K562 (cell line): ENCODE data around the gene RAP2C. TPM values are rescaled to one million over a fixed set of nuclear protein-coding genes. Genes with fewer than 3 reads are reported as not detected.

Experiments
- ATAC-seq: fragments of 200-7000 bp; cut with Tn5 transposase; 3 replicates; pipeline ENCODE4 v1.9.1; 2020; ENCODE audit warnings: moderate library complexity
- BruUV-seq: library from RNA; stranded (reverse); fragments of 400-500 nt; replicated peaks from 2 replicates; lab custom pipeline; 2021; lab: Mats Ljungman, UMichigan
- CTCF ChIA-PET: fragments of 300-600 bp; formaldehyde crosslinking; extraction: SDS; loops from one replicate; lab custom pipeline; 2021; ENCODE audit warnings: low intra/inter-chr PET ratio; lab: Yijun Ruan, JAX
- POLR2A ChIA-PET: fragments of 300-600, 350-650 bp; sonication (Branson Sonifier 250); formaldehyde crosslinking; extraction: SDS; loops from one replicate; lab custom pipeline; 2021; ENCODE audit warnings: antibody characterized with exemption, inconsistent platforms; lab: Yijun Ruan, JAX
- DNase-seq, 4 experiments: peaks; one replicate each; pipeline versions ENCODE4 v3.0.0 to v3.0.0-alpha.2; 2011 to 2018; ENCODE audit warnings: low spot score in 3 of 4, mixed read lengths in 3 of 4; ENCODE audit errors: extremely low read depth in 1 of 4
- FAIRE-seq: peaks from 2 replicates; lab custom pipeline; 2011; peaks lifted over from hg19 to GRCh38; lab: Jason Lieb, UNC
- H2AFZ ChIP-seq: 2 replicates; pipeline ENCODE4 v1.6.0; 2011; ENCODE audit warnings: low read depth, low read length, control low read depth, inconsistent platforms
- H3K27ac ChIP-seq: fragments of 200-600 bp; 3 replicates; pipeline ENCODE4 v1.8.0; 2011; ENCODE audit warnings: low read depth, mild to moderate bottlenecking, control low read depth, inconsistent platforms, low read length, moderate library complexity, mixed read lengths; ENCODE audit errors: extremely low read depth
- H3K27me3 ChIP-seq, 2 experiments: fragments of 300-600 bp in 1 of 2; 2 replicates in 1 of 2; 3 replicates in 1 of 2; pipeline versions ENCODE4 v1.6.0 to v1.8.0; 2011; ENCODE audit warnings: inconsistent platforms in 2 of 2, low read length in 2 of 2, mild to moderate bottlenecking in 1 of 2, mixed read lengths in 1 of 2, moderate library complexity in 1 of 2; ENCODE audit not compliant: control insufficient read depth in 2 of 2, insufficient read depth in 2 of 2
- H3K36me3 ChIP-seq: fragments of 300-600 bp; 3 replicates; pipeline ENCODE4 v1.8.0; 2011; ENCODE audit warnings: mild to moderate bottlenecking, low read length, inconsistent platforms; ENCODE audit not compliant: control insufficient read depth, insufficient read depth
- H3K4me1 ChIP-seq, 2 experiments: fragments of 200-600 bp in 1 of 2; replicated peaks in 1 of 2; 2 replicates in 1 of 2; 3 replicates in 1 of 2; pipeline versions ENCODE4 v1.5.1 to v1.8.0; 2011; ENCODE audit warnings: inconsistent platforms in 2 of 2, low read length in 2 of 2, mild to moderate bottlenecking in 1 of 2, mixed read lengths in 1 of 2, moderate library complexity in 1 of 2; ENCODE audit not compliant: control insufficient read depth in 2 of 2, insufficient read depth in 2 of 2
- H3K4me2 ChIP-seq: 2 replicates; pipeline ENCODE4 v1.6.1; 2011; ENCODE audit warnings: low read length, control low read depth, inconsistent platforms, mixed read lengths; ENCODE audit not compliant: insufficient read depth
- H3K4me3 ChIP-seq: fragments of 200-600 bp; sonication (generic), shearing (Covaris generic); 2 replicates; pipeline ENCODE4 v1.5.1; 2016; ENCODE audit warnings: control low read depth, inconsistent platforms
- H3K79me2 ChIP-seq: fragments of 200-600 bp; 3 replicates; pipeline ENCODE4 v1.8.0; 2011; ENCODE audit warnings: low read length, inconsistent platforms; ENCODE audit not compliant: control insufficient read depth, insufficient read depth
- H3K9ac ChIP-seq, 2 experiments: 2 replicates each; pipeline versions ENCODE4 v1.6.0 to v1.6.1; 2011; ENCODE audit warnings: low read depth in 2 of 2, low read length in 2 of 2, control low read depth in 1 of 2, inconsistent platforms in 1 of 2, mild to moderate bottlenecking in 1 of 2, mixed read lengths in 1 of 2; ENCODE audit not compliant: insufficient read depth in 1 of 2
- H3K9me1 ChIP-seq: one replicate; pipeline ENCODE4 v1.6.0; 2011; ENCODE audit warnings: inconsistent platforms, mild to moderate bottlenecking, low read length, moderate library complexity; ENCODE audit not compliant: control insufficient read depth, insufficient read depth
- H3K9me3 ChIP-seq: replicated peaks from 2 replicates; pipeline ENCODE4 v1.5.1; 2011; ENCODE audit warnings: low read depth, low read length, inconsistent platforms; ENCODE audit not compliant: control insufficient read depth, insufficient read depth
- H4K20me1 ChIP-seq: replicated peaks from 2 replicates; pipeline ENCODE4 v1.6.1; 2011; ENCODE audit warnings: low read length, inconsistent platforms, mixed read lengths; ENCODE audit not compliant: control insufficient read depth, insufficient read depth
- AFF1 ChIP-seq, 2 experiments: fragments of 450-650 bp; IDR thresholded peaks; 2 replicates each; pipeline ENCODE4 v1.6.1; 2018; ENCODE audit warnings: mild to moderate bottlenecking in 2 of 2, low read depth in 1 of 2; ENCODE audit not compliant: partially characterized antibody in 2 of 2
- NFIC ChIP-seq: fragments of 450-650 bp; IDR thresholded peaks from 2 replicates; pipeline ENCODE4 v1.6.1; 2017; ENCODE audit warnings: mild to moderate bottlenecking, inconsistent platforms
- SMAD4 ChIP-seq: fragments of 250-450 bp; sonication (Bioruptor Pico); conservative IDR thresholded peaks from 2 replicates; pipeline ENCODE4 v1.8.0; 2021; ENCODE audit warnings: inconsistent platforms, mild to moderate bottlenecking, moderate library complexity
- ZBTB17 ChIP-seq: fragments of 450-650 bp; formaldehyde crosslinking; IDR thresholded peaks from 2 replicates; pipeline ENCODE4 v1.4.0; 2020; ENCODE audit warnings: mild to moderate bottlenecking
- ZC3H4 ChIP-seq: sonication (generic); formaldehyde crosslinking; IDR thresholded peaks from 2 replicates; pipeline ENCODE4 v1.9.0; 2021; ENCODE audit warnings: missing genetic modification reagents, borderline replicate concordance
- ZNF124 ChIP-seq: sonication (generic); formaldehyde crosslinking; IDR thresholded peaks from 2 replicates; pipeline ENCODE4 v1.8.1; 2022; ENCODE audit warnings: missing genetic modification reagents
- ZNF212 ChIP-seq: fragments of 450-650 bp; formaldehyde crosslinking; IDR thresholded peaks from 2 replicates; pipeline ENCODE4 v1.4.0; 2020; ENCODE audit warnings: mild to moderate bottlenecking
- WGBS: fragments of 100-300 bp; shearing (Covaris generic); methylation state at CpG from one replicate; pipeline ENCODE4 v1.1.6; 2016; ENCODE audit warnings: low coverage, mixed read lengths; ENCODE audit not compliant: insufficient coverage; ENCODE audit errors: missing lambda C conversion rate; 5-methylcytosine and 5-hydroxymethylcytosine counted together
- in situ Hi-C: fragments of 300-500 bp; cut with MboI; formaldehyde crosslinking; loops from 4 replicates; pipeline ENCODE4 v1.15.0; 2018; ENCODE audit warnings: inconsistent platforms, mixed read lengths
- intact Hi-C: fragments of 100-400 bp; cut with micrococcal nuclease; formaldehyde crosslinking; loops from 2 replicates; pipeline ENCODE4 v1.14.2; 2022
- polyA plus RNA-seq, 8 experiments: library from polyadenylated mRNA; depleted of rRNA in 4 of 8; stranded (reverse) in 5 of 8; unstranded in 3 of 8; fragments of >200 nt; fragmentation: Nextera tagmentation in 2 of 8; fragmentation: Illumina TruSeq in 1 of 8; extraction: Ambion mirVana in 2 of 8; extraction: Trizol in 1 of 8; gene quantifications; 2 replicates each; pipeline versions ENCODE4 v1.2.1 to v1.2.3, GENCODE V29; 2011 to 2014; ENCODE audit warnings: inconsistent platforms in 1 of 8, missing spikeins in 1 of 8
- total RNA-seq, 7 experiments: library from RNA; depleted of rRNA in 6 of 7; stranded (reverse); fragments of >200 nt in 6 of 7; fragmentation: Illumina TruSeq in 2 of 7; extraction: Trizol in 2 of 7; gene quantifications; 2 replicates each; pipeline versions ENCODE4 v1.2.1 to v1.2.3, GENCODE V29; 2011 to 2021; ENCODE audit warnings: low replicate concordance in 1 of 7
- TF ChIP-seq, protein P1 (sequence below): fragments of 250-450 bp; sonication (Bioruptor Pico); IDR thresholded peaks from 2 replicates; pipeline ENCODE4 v1.5.0; 2021; ENCODE audit warnings: mild to moderate bottlenecking, borderline replicate concordance
- TF ChIP-seq, protein P2 (sequence below): fragments of 250-450 bp; sonication (Bioruptor Pico); IDR thresholded peaks from 2 replicates; pipeline ENCODE4 v1.4.0; 2020

Gene RAP2C
- total and polyA plus RNA-seq, 9 of the 15 experiments (the other 6 are each of a cell fraction or from before 2014, with no cell fraction given), result 7.8 to 28.6 (median 18.6) TPM

DNA sequence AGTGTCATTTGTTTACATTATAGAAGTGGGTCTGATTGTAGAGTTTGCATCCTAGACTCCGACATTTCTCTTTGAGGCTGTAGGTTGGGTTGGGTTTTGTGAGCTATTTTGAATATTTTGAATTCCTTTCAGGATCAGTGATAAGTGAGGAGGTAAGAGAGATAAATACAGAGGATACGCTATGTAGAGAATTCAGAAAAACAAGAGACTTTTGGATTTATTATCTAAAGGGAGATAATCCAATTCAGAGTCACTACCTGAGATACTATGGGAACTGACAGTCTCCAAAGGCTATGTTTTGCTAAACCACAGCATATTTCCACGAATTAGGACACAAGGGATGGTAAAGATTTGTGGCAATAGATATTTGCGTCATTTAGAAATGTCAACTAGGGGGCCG, 16.9 kb upstream of the RAP2C start:
- no peak overlapping the region for H3K27ac ChIP-seq
- no TSS peak for BruUV-seq
- H3K9ac ChIP-seq, result no peak overlapping the region
- no peaks in the 10 kb centered on the region for H3K36me3 ChIP-seq
- DNase-seq (no peak), FAIRE-seq (no peak), ATAC-seq (no peak)
- WGBS, result 24% methylated on average over 5 of the region's 5 CpGs
- H3K79me2 ChIP-seq, result no peaks in the 10 kb centered on the region
- no peaks in the 10 kb centered on the region for H3K27me3 ChIP-seq
- no peaks in the 10 kb centered on the region for H3K9me1 ChIP-seq
- H2AFZ ChIP-seq, result no peak overlapping the region
- in situ Hi-C loops (no loop called here), intact Hi-C loops (no loop called here)
- H3K9me3 ChIP-seq, result no peaks in the 10 kb centered on the region
- H3K4me2 ChIP-seq, result no peak overlapping the region
- CTCF ChIA-PET, result no interaction called here
- POLR2A ChIA-PET, result no interaction called here
- H3K4me3 ChIP-seq, result no peak overlapping the region
- no peaks in the 10 kb centered on the region for H4K20me1 ChIP-seq
- 0 out of 5 replicates have a peak, but pooled peaks cover 0 to 3% of the 10 kb centered on the region in 2 experiments for H3K4me1 ChIP-seq
- TF ChIP-seq ZNF124 (CRISPR knock-in tag), result no peak
- no peak for TF ChIP-seq ZBTB17
- no peak for TF ChIP-seq ZNF212 (CRISPR knock-in tag)
- TF ChIP-seq, protein P1, sequence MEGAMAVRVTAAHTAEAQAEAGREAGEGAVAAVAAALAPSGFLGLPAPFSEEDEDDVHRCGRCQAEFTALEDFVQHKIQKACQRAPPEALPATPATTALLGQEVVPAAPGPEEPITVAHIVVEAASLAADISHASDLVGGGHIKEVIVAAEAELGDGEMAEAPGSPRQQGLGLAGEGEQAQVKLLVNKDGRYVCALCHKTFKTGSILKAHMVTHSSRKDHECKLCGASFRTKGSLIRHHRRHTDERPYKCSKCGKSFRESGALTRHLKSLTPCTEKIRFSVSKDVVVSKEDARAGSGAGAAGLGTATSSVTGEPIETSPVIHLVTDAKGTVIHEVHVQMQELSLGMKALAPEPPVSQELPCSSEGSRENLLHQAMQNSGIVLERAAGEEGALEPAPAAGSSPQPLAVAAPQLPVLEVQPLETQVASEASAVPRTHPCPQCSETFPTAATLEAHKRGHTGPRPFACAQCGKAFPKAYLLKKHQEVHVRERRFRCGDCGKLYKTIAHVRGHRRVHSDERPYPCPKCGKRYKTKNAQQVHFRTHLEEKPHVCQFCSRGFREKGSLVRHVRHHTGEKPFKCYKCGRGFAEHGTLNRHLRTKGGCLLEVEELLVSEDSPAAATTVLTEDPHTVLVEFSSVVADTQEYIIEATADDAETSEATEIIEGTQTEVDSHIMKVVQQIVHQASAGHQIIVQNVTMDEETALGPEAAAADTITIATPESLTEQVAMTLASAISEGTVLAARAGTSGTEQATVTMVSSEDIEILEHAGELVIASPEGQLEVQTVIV (CRISPR knock-in tag), result no peak
- no peak for TF ChIP-seq SMAD4 (CRISPR knock-in tag)
- no peak for TF ChIP-seq AFF1 (IDR thresholded peaks at IDR 0.05; ENCODE audit: low read depth in 1 of 2, partially characterized antibody in 2 of 2)
- TF ChIP-seq ZC3H4 (CRISPR knock-in tag), result no peak
- TF ChIP-seq, protein P2, sequence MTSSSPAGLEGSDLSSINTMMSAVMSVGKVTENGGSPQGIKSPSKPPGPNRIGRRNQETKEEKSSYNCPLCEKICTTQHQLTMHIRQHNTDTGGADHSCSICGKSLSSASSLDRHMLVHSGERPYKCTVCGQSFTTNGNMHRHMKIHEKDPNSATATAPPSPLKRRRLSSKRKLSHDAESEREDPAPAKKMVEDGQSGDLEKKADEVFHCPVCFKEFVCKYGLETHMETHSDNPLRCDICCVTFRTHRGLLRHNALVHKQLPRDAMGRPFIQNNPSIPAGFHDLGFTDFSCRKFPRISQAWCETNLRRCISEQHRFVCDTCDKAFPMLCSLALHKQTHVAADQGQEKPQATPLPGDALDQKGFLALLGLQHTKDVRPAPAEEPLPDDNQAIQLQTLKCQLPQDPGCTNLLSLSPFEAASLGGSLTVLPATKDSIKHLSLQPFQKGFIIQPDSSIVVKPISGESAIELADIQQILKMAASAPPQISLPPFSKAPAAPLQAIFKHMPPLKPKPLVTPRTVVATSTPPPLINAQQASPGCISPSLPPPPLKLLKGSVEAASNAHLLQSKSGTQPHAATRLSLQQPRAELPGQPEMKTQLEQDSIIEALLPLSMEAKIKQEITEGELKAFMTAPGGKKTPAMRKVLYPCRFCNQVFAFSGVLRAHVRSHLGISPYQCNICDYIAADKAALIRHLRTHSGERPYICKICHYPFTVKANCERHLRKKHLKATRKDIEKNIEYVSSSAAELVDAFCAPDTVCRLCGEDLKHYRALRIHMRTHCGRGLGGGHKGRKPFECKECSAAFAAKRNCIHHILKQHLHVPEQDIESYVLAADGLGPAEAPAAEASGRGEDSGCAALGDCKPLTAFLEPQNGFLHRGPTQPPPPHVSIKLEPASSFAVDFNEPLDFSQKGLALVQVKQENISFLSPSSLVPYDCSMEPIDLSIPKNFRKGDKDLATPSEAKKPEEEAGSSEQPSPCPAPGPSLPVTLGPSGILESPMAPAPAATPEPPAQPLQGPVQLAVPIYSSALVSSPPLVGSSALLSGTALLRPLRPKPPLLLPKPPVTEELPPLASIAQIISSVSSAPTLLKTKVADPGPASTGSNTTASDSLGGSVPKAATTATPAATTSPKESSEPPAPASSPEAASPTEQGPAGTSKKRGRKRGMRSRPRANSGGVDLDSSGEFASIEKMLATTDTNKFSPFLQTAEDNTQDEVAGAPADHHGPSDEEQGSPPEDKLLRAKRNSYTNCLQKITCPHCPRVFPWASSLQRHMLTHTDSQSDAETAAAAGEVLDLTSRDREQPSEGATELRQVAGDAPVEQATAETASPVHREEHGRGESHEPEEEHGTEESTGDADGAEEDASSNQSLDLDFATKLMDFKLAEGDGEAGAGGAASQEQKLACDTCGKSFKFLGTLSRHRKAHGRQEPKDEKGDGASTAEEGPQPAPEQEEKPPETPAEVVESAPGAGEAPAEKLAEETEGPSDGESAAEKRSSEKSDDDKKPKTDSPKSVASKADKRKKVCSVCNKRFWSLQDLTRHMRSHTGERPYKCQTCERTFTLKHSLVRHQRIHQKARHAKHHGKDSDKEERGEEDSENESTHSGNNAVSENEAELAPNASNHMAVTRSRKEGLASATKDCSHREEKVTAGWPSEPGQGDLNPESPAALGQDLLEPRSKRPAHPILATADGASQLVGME, result no peak
- TF ChIP-seq NFIC, result no peak
